Neural crest cell (in vitro differentiated cells): ENCODE results near the gene PNISR. TPM values are rescaled to one million over a fixed set of nuclear protein-coding genes. Genes with fewer than 3 reads are reported as not detected.

ENCODE experiments used
- DNase-seq: peaks from one replicate; pipeline ENCODE4 v3.0.0; 2021; ENCODE audit warnings: low read depth, mixed read lengths, low spot score
- H3K27ac Mint-ChIP-seq: one replicate; pipeline ENCODE4 v1.8.0; 2021; ENCODE audit warnings: mild to moderate bottlenecking, mixed read lengths; ENCODE audit not compliant: unreplicated experiment
- H3K27me3 Mint-ChIP-seq: 2 replicates; pipeline ENCODE4 v1.8.0; 2021; ENCODE audit warnings: low read depth, mild to moderate bottlenecking, mixed read lengths
- H3K36me3 Mint-ChIP-seq: 2 replicates; pipeline ENCODE4 v1.8.0; 2021; ENCODE audit warnings: low read depth, mild to moderate bottlenecking, mixed read lengths
- H3K4me1 Mint-ChIP-seq: 2 replicates; pipeline ENCODE4 v1.8.0; 2021; ENCODE audit warnings: mixed read lengths
- H3K4me3 Mint-ChIP-seq: one replicate; pipeline ENCODE4 v1.8.0; 2021; ENCODE audit warnings: mild to moderate bottlenecking, mixed read lengths
- H3K9me3 Mint-ChIP-seq: 2 replicates; pipeline ENCODE4 v1.8.0; 2021; ENCODE audit warnings: mixed read lengths
- total RNA-seq: library from RNA; stranded (reverse); gene quantifications from 2 replicates; pipeline ENCODE4 v1.2.1, GENCODE V29; 2021
- TF ChIP-seq, protein P1 (sequence below): fragments of 200-600 bp; sonication (generic); conservative IDR thresholded peaks from 2 replicates; pipeline ENCODE4 v1.5.0; 2021; ENCODE audit warnings: antibody characterized with exemption, mild to moderate bottlenecking

The PNISR gene
- total RNA-seq, 1 donor from 2014 or later, result 155 TPM

DNA sequence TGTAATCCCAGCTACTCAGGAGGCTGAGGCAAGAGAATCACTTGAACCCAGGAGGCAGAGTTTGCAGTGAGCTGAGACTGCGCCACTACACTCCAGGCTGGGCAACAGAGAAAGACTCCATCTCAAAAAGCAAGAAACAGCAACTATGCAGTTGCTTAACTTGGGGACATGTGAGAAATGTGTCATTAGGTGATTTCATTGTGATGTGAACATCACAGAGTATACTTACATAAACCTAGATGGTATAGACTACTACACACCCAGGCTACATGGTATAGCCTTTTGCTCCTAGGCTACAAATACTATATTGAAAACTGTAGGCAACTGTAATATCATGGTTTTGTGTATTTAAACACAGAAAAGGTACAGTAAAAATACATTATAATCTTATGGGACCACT lies 27.8 kb downstream of the PNISR start:
- Mint-ChIP-seq H3K27ac (no peak overlapping the region), H3K4me1 (peaks cover 14% of the 10 kb centered on the region), H3K27me3 (no peaks in the 10 kb centered on the region), H3K9me3 (no peaks in the 10 kb centered on the region), H3K4me3 (no peak overlapping the region), H3K36me3 (no peaks in the 10 kb centered on the region)
- TF ChIP-seq, protein P1, sequence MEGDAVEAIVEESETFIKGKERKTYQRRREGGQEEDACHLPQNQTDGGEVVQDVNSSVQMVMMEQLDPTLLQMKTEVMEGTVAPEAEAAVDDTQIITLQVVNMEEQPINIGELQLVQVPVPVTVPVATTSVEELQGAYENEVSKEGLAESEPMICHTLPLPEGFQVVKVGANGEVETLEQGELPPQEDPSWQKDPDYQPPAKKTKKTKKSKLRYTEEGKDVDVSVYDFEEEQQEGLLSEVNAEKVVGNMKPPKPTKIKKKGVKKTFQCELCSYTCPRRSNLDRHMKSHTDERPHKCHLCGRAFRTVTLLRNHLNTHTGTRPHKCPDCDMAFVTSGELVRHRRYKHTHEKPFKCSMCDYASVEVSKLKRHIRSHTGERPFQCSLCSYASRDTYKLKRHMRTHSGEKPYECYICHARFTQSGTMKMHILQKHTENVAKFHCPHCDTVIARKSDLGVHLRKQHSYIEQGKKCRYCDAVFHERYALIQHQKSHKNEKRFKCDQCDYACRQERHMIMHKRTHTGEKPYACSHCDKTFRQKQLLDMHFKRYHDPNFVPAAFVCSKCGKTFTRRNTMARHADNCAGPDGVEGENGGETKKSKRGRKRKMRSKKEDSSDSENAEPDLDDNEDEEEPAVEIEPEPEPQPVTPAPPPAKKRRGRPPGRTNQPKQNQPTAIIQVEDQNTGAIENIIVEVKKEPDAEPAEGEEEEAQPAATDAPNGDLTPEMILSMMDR, result no peak
- DNase-seq, result no peak

- Mint-ChIP-seq H3K4me1 (peaks cover 17% of the 10 kb centered on the region), H3K9me3 (no peaks in the 10 kb centered on the region), H3K27me3 (no peaks in the 10 kb centered on the region), H3K36me3 (no peaks in the 10 kb centered on the region), H3K4me3 (peak within 1 kb of the TSS; percentile 97), H3K27ac (peak within 1 kb of the TSS; percentile 95)
- DNase-seq, result peak; percentile 89
- TF ChIP-seq, protein P1, result no peak
Measured at GRCh38 chr6:99393698-99394531, 31.2 kb downstream of the PNISR start, which contains the start of gene COQ3. TSS of gene COQ3 (minus strand) at chr6:99394195. CDS start at chr6:99394179, 16 bp downstream.

- Mint-ChIP-seq H3K4me3 (peak overlapping the region; percentile 97), H3K4me1 (peaks cover 17% of the 10 kb centered on the region), H3K27ac (peak overlapping the region; percentile 95), H3K36me3 (no peaks in the 10 kb centered on the region), H3K9me3 (no peaks in the 10 kb centered on the region), H3K27me3 (no peaks in the 10 kb centered on the region)
- DNase-seq, result no peak
- TF ChIP-seq, protein P1, result no peak
Measured at GRCh38 chr6:99393366-99393697, 31.8 kb downstream of the PNISR start.

DNA sequence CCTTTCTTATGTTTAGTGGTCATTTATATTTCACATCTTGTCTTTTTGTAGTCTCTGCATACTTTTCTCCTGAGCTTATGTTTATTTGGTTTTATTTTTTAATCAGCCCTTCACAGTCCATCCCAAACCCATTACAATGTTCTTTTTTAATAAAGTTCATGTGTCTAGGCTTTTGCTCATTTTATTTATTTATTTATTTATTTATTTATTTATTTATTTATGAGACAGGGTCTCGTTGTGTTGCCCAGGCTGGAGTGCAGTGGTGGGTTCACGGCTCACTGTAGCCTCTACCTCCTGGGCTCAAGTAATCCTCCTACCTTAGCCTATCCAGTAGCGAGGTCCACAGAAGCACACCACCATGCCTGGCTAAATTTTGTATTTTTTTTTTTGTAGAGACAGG lies 34.2 kb downstream of the PNISR start:
- no peak overlapping the region for H3K27ac Mint-ChIP-seq

GRCh38 chr6:99384507-99384906 lies 40.6 kb downstream of the PNISR start:
- TF ChIP-seq, protein P1, result no peak
- Mint-ChIP-seq H3K27ac (no peak overlapping the region), H3K9me3 (no peaks in the 10 kb centered on the region), H3K36me3 (no peaks in the 10 kb centered on the region), H3K4me1 (no peaks in the 10 kb centered on the region), H3K27me3 (no peaks in the 10 kb centered on the region), H3K4me3 (no peak overlapping the region)
- DNase-seq, result no peak

More for the DNA sequence above, 34.2 kb downstream of the PNISR start:
- DNase-seq, result no peak
- Mint-ChIP-seq H3K4me1 (peaks cover 17% of the 10 kb centered on the region), H3K36me3 (no peaks in the 10 kb centered on the region), H3K4me3 (no peak overlapping the region), H3K9me3 (no peaks in the 10 kb centered on the region), H3K27me3 (no peaks in the 10 kb centered on the region)
- TF ChIP-seq, protein P1, result no peak
